Caki2 (cell line): Measurements from ENCODE around the gene ABHD14A. TPM values are rescaled to one million over a fixed set of nuclear protein-coding genes. Genes with fewer than 3 reads are reported as not detected.

Experiments
- DNase-seq: peaks from one replicate; pipeline ENCODE4 v3.0.0-alpha.2; 2015; ENCODE audit warnings: low read depth
- in situ Hi-C: cut with HindIII; loops from 2 replicates; pipeline ENCODE4 v1.10.0; 2016; ENCODE audit warnings: low sequenced_read_pairs, low pct_unique_long_range_greater_than_20kb, mixed read lengths
- total RNA-seq: library from RNA; depleted of rRNA; stranded (reverse); fragments of >200 nt; shearing (Covaris generic); gene quantifications from 2 replicates; pipeline ENCODE4 v1.2.3, GENCODE V29; 2014; ENCODE audit warnings: low replicate concordance

ABHD14A gene
- total RNA-seq, 1 experiment from 2014 or later = 12.8 TPM

- in situ Hi-C loops = no loop called here
- no peak for DNase-seq
Observed at GRCh38 chr3:51954105-51954504, 20.8 kb upstream of the ABHD14A start.

- in situ Hi-C loops = no loop called here
- no peak for DNase-seq
Observed at GRCh38 chr3:51954713-51955112, 20.2 kb upstream of the ABHD14A start.

GRCh38 chr3:51955175-51955892 lies 19.5 kb upstream of the ABHD14A start, which contains the start of gene GPR62:
Gene GPR62 (plus strand): TSS chr3:51955381. CDS start chr3:51955653, 272 bp downstream.
- no peak for DNase-seq
- in situ Hi-C loops = no loop called here

- DNase-seq = no peak
- in situ Hi-C loops = no loop called here
Observed at GRCh38 chr3:51955893-51956770, 18.7 kb upstream of the ABHD14A start.

GRCh38 chr3:51957520-51958205 lies 17.2 kb upstream of the ABHD14A start:
- DNase-seq = no peak
- in situ Hi-C loops = no loop called here

- DNase-seq = no peak
- in situ Hi-C loops = no loop called here
Observed at GRCh38 chr3:51958603-51959521, 16.0 kb upstream of the ABHD14A start.

GRCh38 chr3:51959651-51960050 lies 15.2 kb upstream of the ABHD14A start:
- no peak for DNase-seq
- in situ Hi-C loops = no loop called here

- in situ Hi-C loops = no loop called here
- no peak for DNase-seq
Observed at GRCh38 chr3:51960386-51960785, 14.5 kb upstream of the ABHD14A start.

- in situ Hi-C loops = no loop called here
- no peak for DNase-seq
Observed at GRCh38 chr3:51961011-51961410, 13.9 kb upstream of the ABHD14A start.

GRCh38 chr3:51961602-51962569 lies 13.0 kb upstream of the ABHD14A start:
- in situ Hi-C loops = no loop called here
- DNase-seq = no peak

- DNase-seq = no peak
- in situ Hi-C loops = no loop called here
Observed at GRCh38 chr3:51962854-51963530, 11.9 kb upstream of the ABHD14A start.

- no peak for DNase-seq
- in situ Hi-C loops = no loop called here
Observed at GRCh38 chr3:51963951-51964451, 10.9 kb upstream of the ABHD14A start.

GRCh38 chr3:51964521-51964920 lies 10.3 kb upstream of the ABHD14A start:
- no peak for DNase-seq
- in situ Hi-C loops = no loop called here

GRCh38 chr3:51966016-51966415 lies 8.8 kb upstream of the ABHD14A start:
- in situ Hi-C loops = no loop called here
- DNase-seq = no peak

GRCh38 chr3:51966486-51966885 lies 8.4 kb upstream of the ABHD14A start:
- in situ Hi-C loops = no loop called here
- DNase-seq = no peak

- no peak for DNase-seq
- in situ Hi-C loops = no loop called here
Observed at GRCh38 chr3:51966922-51967383, 7.9 kb upstream of the ABHD14A start.
